GM21390 (cell line): ENCODE data around the gene VEGFC.
A peak's percentile ranks its signal among the peaks of the same experiment; 100 is the strongest.

Experiments
- ATAC-seq: cut with Tn5 transposase; IDR thresholded peaks from one replicate; pipeline ENCODE4 v1.9.1; 2021; ENCODE audit not compliant: unreplicated experiment

Gene VEGFC, protein sequence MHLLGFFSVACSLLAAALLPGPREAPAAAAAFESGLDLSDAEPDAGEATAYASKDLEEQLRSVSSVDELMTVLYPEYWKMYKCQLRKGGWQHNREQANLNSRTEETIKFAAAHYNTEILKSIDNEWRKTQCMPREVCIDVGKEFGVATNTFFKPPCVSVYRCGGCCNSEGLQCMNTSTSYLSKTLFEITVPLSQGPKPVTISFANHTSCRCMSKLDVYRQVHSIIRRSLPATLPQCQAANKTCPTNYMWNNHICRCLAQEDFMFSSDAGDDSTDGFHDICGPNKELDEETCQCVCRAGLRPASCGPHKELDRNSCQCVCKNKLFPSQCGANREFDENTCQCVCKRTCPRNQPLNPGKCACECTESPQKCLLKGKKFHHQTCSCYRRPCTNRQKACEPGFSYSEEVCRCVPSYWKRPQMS

DNA sequence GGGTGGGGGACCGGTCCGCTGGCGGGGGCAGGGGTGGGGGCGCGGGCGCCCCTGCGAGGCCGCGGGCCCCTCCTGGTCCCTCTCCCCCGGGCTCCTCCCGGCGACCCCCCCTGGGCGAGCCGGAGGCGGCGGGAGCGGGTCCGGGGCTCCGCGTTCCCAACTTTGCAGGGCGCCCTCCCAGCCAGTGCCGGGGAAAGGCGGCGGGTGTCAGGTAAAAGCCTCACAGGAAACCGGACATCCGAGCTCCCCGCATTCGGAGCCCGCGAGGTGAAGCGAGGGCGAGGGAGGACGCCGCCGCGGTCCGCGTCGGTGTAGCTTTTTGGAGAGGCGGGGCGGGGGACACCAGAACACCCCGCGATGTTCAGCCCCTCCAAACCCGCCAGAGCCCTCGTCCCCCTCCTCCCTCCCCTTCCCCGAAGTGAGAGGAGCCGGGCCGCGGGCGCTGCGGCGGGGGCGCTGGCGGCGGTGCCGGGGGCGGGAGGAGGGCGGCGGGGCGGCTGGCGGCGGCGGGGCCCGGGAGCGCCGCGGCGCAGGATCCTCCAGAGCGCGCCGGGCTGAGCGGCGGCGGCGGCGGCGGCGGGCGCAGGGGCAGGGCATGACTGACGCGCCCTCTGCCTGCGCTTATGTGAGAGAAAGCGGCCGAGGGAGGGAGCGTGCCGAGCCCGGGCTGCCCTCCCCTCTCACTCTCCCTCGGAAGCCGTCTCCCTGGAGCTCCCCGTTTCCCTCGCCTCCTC lies at the start of gene VEGFC:
Gene VEGFC (minus strand): TSS at position 597 of the 734 bp plus-strand sequence. CDS start 611 bp downstream, outside the sequence.
- ATAC-seq = peak; percentile 83

GRCh38 chr4:176841711-176842112 lies 49.0 kb upstream of the VEGFC start:
- ATAC-seq = no peak

DNA sequence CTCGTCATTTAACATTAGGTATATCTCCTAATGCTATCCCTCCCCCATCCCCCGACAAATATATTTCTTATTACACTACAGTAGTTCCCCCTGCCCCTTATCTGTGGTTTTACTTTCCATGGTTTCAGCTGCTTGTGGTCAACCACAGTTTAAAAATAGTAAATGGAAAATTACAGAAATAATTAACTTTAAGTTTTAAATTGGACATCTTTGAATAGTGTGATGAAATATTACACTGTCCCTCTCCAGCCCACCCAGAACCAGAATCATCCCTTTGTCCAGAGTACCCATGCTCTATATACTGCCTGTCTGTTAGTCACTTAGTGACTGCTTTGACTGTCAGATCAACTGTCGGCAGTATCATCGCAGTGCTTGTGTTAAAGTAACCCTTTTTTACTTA lies 47.4 kb upstream of the VEGFC start:
- ATAC-seq = no peak

DNA sequence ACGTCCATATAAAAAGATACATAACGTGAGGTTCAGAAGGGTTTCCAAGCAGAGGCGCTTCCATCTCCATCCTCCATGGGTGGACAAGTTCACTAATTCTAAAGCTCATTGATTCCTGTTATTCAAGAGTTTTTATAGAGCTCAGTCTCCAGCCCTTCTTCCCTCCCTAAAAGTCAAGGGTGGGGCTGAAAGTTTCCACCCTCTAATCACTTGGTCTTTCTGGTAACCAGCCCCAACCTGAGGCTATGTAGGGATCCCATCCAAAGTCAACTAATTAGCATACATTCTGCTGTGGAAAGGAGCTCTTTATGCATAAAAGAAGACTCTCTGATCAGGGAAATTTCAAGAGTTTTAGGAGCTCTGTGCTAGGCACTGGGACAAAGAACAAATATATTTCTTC lies 46.9 kb upstream of the VEGFC start:
- no peak for ATAC-seq

GRCh38 chr4:176838601-176839433 lies 46.1 kb upstream of the VEGFC start:
- no peak for ATAC-seq

DNA sequence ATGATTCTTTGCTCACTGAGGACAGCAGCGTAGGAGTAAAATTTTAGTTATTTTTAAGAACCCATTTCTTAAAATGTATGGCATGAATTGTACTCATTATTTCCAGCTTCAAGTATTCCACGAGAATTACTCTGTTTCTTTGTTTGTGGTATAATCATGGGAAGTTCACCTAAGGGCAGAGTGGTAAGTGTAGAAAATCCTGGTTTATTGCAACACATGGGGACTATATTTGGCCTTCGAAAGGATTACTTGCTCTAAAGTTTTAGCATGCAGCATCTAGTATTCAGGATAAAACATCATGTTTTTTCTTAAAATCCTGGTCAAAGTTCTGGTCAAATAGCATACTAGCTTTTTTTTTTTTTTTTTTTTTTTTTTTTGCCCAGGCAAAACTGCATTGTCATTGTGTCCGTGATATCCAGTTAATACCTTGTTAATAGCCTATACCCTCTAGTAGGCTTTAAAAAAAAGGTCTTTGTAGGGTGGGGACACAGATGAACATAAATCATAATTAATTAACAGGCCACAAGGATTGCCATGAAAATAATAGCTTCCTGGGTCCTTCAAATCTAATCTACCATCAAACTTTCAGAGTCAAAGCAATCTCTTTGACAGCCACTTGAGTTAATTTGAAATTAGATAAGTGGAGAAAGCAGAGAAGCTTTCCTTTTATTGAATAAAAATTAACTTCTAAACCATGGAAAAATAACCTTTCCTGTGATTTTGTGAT lies 44.6 kb upstream of the VEGFC start:
- no peak for ATAC-seq

DNA sequence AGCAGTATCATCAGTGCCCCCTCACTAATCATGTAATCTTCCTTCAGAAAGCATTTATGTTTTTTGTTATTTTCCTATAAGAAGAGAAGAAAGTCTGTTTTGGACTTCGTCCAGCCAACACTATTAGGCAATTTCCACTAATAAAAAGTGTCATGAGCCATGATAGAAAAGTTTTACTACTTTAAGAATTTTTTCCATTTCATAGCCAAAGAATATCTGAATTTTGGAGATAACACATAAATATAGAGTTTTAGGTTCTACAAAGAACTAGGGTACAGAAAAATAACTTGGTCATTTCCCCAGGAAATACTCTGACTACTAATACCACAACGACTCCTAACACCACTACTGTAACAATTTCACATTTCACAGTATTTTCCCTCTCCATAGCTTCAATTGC lies 41.8 kb upstream of the VEGFC start:
- ATAC-seq = no peak

DNA sequence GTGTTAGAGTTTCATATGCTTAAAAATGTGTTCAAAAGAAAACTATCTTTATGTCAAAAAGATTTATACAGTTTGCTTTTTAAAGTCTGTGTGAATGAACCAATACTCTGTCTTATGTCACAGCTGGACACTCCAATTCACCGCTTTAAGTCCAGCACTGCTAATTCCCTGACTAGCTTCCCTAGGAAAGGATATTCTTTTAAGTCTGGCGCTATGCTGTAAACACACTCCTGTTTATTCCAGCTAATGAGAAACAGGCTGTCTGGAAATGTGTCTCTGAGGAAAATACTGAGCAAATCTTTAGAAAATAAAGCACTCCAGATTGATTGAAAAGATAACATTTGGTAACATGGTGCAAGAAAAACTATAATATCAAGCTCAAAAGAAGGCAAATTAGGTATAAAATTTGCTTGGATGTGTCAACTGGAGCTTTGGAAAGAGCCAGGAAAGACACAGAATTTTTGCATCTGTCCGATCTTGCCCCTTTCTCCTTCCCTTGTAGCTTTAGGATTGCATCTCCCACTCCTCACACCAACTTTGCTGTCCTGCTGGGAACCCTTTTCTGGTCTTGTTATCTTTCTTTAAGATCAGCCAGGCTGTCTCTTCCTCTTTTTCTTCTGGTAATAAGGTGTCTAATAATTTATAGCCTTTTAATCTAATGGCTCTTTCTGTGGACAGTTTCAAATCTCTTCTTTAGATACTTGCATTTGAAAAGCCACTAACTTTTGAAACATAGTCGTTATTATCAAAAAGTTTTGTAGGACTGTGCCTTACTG lies 40.9 kb upstream of the VEGFC start:
- ATAC-seq = no peak

DNA sequence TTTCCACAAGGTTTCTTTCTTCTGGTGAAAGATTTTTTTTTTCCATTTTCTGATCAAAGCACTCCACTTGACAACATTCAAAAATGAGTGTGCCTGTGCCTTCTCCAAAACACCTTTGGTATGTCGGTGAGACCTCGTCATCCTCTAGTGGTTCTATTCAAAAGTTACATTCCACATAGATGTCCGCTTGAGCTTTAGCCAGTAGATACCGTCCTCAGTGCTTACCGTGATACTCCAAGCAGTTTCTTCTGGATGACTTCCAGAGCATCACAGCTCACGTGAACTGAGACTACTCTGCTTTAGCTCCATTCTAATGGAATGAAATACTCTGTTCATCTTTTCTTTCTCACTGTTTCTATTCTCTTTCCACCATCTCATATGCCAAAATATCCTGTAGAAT lies 38.2 kb upstream of the VEGFC start:
- no peak for ATAC-seq

- ATAC-seq = no peak
These were observed 32.9 kb upstream of the VEGFC start for GRCh38 chr4:176825586-176825985.

DNA sequence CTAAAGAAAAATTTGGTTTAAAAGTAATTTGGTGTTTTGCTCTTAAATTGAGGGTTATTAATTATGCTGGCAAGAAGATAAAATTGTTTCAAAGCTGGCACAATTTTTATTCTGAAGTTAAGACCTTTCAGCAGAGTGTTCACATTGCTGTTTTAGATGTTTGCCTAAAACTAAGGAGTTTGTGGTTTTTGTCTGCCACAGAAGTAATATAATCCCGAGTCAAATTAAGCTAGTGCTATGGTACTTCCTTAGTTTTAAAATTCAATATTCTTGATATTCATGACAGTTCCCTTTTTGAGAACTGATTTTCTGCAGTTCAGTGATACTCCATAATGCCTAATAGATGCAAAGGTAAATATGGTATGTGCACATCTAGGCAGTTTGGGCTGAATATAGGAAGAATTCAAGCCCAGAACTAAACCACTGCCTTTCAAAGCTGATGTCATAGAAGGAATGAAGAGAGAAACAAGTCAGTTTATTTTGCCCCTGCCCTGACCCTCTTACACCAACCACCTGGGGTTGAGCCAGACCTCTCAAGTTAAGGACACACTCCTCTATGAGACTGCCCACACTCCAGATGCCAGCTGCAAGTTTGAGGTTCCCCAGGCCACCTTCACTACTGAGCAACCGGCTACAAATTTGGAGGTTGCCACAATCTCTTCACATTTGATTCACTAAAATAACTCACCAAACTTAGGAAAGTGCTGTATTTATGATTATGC lies 32.1 kb upstream of the VEGFC start:
- no peak for ATAC-seq

- no peak for ATAC-seq
These were observed 25.8 kb upstream of the VEGFC start for GRCh38 chr4:176818531-176818930.

DNA sequence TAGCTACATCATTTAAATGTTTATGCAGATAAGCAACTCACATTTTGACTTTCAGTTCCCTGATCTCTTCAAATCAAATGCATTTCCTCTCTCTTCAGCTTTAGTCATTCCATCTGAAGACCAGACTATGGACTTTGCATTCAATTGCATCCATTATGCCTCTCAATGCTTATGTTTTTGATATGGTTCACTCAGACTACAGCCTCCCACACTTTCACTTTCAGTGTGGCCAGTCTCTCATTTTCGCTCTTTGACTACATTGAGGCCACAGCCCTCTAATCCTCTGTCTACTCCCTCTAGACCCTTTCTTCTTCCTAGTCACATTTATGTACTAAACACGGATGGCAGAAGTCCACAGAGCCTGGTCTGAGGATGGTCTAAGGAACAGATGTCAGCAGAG lies 24.5 kb upstream of the VEGFC start:
- ATAC-seq = peak; percentile 81

DNA sequence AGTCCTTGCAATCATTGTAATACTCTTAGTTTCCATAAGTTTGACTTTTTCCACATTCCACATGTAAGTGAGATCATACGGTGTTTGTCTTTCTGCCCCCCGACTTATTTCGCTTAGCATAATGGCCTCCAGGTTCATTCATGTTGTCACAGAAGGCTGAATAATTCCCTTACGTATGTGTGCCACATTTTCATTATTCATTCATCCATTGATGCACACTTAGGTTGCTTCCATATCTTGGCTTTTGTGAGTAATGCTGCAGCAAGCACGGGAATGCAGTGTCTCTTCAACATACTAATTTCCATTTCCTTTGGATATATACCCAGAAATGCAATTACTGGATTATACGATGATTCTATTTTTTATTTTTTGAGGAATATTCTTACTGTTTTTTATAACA lies 22.0 kb upstream of the VEGFC start:
- no peak for ATAC-seq

- no peak for ATAC-seq
These were observed 17.9 kb upstream of the VEGFC start for GRCh38 chr4:176810481-176811249.

GRCh38 chr4:176806778-176807375 lies 14.2 kb upstream of the VEGFC start:
- ATAC-seq = no peak

GRCh38 chr4:176805155-176805554 lies 12.4 kb upstream of the VEGFC start:
- no peak for ATAC-seq

DNA sequence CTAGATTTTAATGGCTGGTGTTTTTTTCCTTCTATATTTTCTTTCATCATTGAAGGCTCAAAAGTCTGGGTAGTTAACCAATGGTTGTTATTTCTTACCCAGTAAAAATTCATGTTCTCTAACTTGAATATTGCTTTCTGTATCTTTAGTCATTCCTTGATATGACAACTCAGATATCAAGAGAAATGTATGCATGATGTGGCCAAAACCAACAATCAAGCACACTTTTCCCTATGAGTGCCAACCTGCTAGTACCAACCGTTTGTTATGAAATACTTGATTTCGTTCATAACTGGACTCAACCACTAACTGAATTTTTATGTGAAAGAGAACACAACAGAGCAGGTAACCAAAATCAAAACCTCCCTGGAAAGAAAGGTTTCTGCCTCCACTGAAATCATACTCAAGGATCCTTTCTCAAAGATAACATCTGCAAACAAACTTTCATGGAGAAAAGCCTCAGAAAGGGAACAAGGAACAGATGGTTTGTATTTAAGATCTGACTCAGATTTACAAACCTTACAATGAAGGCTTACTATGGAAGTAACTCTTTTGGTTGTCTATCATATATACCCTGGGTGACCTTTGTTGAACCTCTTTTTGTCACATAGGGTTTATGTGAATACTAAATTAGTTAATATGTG lies 8.3 kb upstream of the VEGFC start:
- no peak for ATAC-seq
